Retina (tissue), 1 donor: Measurements from ENCODE around the gene ARHGAP26.
A peak's percentile ranks its signal among the peaks of the same experiment; 100 is the strongest.

Experiments
- DNase-seq: peaks from one replicate; pipeline ENCODE4 v3.0.0-alpha.2; 2016

ARHGAP26 gene

GRCh38 chr5:143130613-143131305 lies 360.6 kb downstream of the ARHGAP26 start:
- no peak for DNase-seq

GRCh38 chr5:143131972-143132371 lies 361.8 kb downstream of the ARHGAP26 start:
- peak; percentile 9 for DNase-seq

DNA sequence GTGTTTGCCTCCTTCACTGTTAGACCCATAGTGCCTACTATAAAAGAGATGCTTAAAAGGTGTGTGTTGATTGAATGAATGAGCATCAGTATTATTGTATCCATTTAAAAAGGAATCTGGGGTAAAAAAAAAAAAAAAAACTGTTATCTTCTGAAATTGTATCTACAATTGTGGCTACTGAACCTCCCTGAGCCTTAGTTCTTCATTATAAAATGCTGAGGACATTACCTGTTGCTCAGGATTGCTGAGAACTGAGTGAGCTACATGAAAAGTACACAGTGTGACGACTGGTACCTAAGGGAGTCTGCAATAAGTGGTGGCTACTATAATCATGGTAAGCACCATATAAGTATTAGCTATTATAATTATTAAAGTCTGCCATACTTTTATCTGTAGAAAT lies 362.6 kb downstream of the ARHGAP26 start:
- DNase-seq = no peak

GRCh38 chr5:143133721-143134120 lies 363.5 kb downstream of the ARHGAP26 start:
- DNase-seq = peak; percentile 61

- no peak for DNase-seq
Measured at GRCh38 chr5:143134269-143134668, 364.1 kb downstream of the ARHGAP26 start.

DNA sequence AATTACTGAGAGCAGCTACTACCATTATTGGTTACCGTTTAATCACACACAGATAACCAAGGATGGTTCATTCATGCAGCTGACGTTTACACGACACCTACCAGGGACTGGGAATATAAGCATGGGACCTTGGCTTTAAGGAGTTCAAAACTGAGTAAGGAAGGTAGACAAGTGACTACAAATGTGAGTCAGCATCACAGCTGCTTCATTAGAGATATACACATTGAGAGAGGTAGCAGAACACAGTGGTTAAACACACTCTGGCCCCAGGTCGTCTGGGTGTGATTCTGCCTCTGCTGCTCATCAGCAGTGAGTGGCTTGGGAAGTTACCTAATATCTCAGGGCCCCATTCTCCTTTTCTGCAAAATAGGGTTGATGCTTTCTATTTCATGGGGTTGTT lies 364.7 kb downstream of the ARHGAP26 start:
- DNase-seq = no peak

DNA sequence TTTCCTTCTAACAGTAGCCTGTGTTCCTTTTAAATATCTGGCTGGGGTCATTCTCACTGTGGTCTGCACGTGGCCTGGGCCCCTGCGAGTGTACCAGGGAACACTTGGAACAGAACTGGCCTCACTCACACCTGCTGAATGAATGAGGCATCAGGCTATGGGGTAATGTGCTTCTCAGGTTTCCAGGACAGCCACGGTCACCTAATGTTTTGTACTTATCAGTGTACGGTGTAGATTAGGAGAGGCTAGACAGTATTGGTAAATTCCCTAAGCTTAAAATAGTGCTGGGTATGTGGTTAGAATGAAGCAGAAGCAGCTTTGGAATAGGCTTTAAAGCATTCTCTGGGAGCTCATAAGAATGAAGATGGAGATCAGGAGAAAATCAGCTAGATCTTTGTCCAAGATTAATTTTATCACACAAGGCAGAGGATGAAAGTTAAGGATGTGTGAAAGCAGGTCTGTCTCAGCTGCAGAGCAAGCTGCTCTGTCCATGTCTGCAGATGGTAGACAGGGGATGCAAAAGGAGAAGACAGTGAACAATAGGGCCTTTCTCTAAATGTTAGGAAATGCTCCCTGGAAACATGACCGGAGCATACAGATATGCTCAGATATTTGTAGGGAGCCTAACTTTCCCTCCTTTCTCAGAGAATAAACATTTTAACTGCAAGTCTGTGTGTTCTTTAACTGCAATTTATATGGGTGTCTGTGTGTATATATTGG lies 365.8 kb downstream of the ARHGAP26 start:
- DNase-seq = peak; percentile 13

- DNase-seq = no peak
Measured at GRCh38 chr5:143138839-143139238, 368.7 kb downstream of the ARHGAP26 start.

- no peak for DNase-seq
Measured at GRCh38 chr5:143139585-143139984, 369.4 kb downstream of the ARHGAP26 start.

- DNase-seq = no peak
Measured at GRCh38 chr5:143140492-143141203, 370.5 kb downstream of the ARHGAP26 start.

- no peak for DNase-seq
Measured at GRCh38 chr5:143141652-143142051, 371.5 kb downstream of the ARHGAP26 start.

- no peak for DNase-seq
Measured at GRCh38 chr5:143142596-143143435, 372.6 kb downstream of the ARHGAP26 start.

- no peak for DNase-seq
Measured at GRCh38 chr5:143143973-143144372, 373.8 kb downstream of the ARHGAP26 start.

DNA sequence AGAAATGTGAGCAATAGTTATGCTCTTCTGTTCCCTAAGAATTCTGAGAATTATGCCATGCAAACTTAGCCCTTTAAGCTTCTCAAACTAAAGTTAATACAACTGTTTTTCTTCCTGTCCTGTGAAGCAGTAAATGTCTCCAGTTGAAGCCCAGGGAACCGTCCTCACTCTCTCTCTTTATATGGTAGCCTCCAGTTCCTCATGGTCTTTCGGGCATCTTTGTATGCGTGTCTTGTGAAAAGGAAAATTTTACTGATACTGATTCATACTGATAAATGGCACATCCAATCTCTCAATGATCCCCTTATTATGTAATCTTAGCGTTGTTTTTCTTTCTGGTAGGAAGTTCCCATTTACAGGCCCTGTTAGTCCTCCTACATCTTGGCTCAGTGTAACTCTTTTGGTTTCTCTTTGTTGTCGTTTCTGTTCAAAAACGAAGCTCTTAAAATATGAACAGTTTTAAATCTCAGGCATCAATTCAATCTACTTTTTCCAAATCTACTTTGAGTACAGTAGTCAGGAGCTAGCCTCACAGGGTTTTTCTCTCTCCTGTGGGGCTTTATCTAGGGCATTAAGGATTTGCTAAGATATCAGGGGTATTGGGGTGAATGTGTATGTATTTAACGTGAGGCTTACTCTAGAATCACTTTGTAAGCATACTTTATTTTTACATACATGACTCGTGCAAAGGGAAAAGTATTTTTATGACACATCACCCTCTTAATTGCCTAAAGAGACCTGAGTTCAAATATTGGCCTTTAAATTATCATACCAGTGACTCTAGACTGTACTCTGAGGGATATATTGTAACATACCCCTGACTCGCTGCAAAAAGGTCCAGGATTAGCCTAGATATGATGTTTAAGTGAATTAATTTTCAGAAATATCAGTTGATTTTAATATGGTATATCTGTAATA lies 375.3 kb downstream of the ARHGAP26 start:
- DNase-seq = no peak

DNA sequence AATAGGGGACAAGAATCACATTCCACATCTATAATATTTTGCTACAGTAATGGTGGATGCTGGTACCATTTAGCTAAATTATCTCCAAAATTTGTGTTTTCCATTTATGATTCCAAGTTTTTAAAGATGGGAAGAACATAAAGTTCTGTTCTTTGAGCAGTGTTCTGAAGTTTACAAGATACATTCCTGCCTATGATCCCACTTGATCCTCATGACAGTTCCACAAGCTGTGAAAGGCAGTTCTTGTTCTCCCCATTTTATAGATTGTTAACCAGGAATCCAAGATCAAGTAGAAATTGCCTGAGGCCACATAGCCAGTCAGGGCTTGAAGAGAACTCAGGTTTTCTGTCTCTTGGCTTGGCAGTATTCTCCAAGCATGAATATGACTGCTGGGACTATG lies 376.0 kb downstream of the ARHGAP26 start:
- no peak for DNase-seq

DNA sequence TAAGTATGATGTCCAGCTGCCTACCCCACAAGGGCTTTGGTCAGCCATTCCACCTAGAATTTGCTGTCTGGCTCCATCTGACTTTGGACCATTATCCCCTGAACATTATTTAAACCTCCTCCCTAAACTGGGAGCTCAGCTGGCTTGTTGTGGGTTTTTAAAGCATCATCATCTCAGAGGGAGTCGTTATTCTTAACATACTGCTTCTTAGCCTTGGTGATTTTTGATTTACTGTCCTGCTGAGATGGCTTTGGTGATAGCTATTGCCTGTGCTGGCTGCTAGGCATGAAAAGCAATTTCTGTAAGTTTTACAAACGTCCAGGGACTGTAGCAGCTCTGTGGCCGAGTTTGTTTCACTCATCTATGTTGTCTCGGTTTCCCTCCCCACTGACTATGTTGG lies 377.2 kb downstream of the ARHGAP26 start:
- DNase-seq = no peak

DNA sequence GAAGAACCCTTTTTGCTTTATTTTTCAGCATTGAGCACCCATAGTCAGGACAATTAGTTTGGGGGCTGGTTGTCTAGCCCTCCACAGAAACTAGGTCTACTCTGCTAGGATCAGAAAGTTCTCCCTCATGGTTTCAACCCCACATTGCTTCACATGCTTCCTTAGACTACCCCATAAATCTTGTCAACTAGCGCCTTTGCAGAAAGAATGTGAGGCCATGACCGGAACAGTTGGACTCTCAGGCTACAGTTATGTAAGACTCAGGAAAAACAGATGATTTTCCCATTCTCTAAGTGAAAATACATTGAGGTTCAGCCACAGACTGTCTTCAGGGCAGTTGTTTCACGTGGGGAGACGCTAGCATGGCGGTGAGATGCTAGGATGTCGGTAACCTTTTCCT lies 377.7 kb downstream of the ARHGAP26 start:
- no peak for DNase-seq

- DNase-seq = no peak
Measured at GRCh38 chr5:143148771-143149170, 378.6 kb downstream of the ARHGAP26 start.

- no peak for DNase-seq
Measured at GRCh38 chr5:143149759-143150158, 379.6 kb downstream of the ARHGAP26 start.

- no peak for DNase-seq
Measured at GRCh38 chr5:143151056-143151700, 381.0 kb downstream of the ARHGAP26 start.

DNA sequence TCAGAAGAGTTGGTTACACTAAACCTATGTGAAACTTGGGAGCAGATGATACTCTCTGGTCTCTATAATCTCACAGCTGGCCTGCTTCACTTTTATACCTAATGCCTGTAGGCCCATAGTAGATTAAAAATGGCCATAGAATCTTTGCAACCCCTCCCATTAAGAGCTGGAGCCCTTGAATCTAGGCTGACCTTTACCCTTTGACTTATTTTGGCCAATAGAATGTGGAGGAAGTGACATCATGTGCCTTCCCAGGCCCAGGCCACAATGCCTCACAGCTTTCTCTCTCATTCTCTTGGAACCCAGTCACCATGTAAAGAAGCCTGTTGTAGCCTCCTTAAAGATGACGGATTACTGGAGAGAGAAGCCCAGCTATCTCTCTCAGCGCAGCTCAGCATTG lies 382.3 kb downstream of the ARHGAP26 start:
- no peak for DNase-seq
